GM12878 (cell line): ENCODE data around the gene NFKBIE. TPM values are rescaled to one million over a fixed set of nuclear protein-coding genes. Genes with fewer than 3 reads are reported as not detected.

Source experiments
- ATAC-seq: fragments of 200-7000 bp; cut with Tn5 transposase; 3 replicates; pipeline ENCODE4 v1.9.1; 2020; ENCODE audit warnings: mild to moderate bottlenecking, moderate library complexity
- BruUV-seq: library from RNA; stranded (reverse); fragments of 400-500 nt; replicated peaks from 2 replicates; lab custom pipeline; 2021; lab: Mats Ljungman, UMichigan
- CTCF ChIA-PET: fragments of 300-600 bp; sonication (Branson Sonifier 250); formaldehyde crosslinking; extraction: SDS; loops from one replicate; lab custom pipeline; 2021; ENCODE audit warnings: inconsistent platforms; lab: Yijun Ruan, JAX
- POLR2A ChIA-PET: fragments of 350-600 bp; formaldehyde crosslinking; extraction: SDS; loops from one replicate; lab custom pipeline; 2021; ENCODE audit warnings: inconsistent platforms; lab: Charles Lee
- RAD21 ChIA-PET: fragments of 300-600 bp; sonication (Branson Sonifier 250); formaldehyde crosslinking; loops from one replicate; lab custom pipeline; 2023; ENCODE audit warnings: antibody characterized with exemption; ENCODE audit not compliant: unreplicated experiment; lab: Charles Lee
- SMC1A ChIA-PET: fragments of 300-600 bp; sonication (Branson Sonifier 250); formaldehyde crosslinking; loops from one replicate; lab custom pipeline; 2023; ENCODE audit not compliant: unreplicated experiment, uncharacterized antibody; lab: Charles Lee
- DNase-seq: peaks from one replicate; pipeline ENCODE4 v3.0.0-alpha.2; 2011; ENCODE audit warnings: low read depth, low spot score
- FAIRE-seq: peaks from 3 replicates; lab custom pipeline; 2011; peaks lifted over from hg19 to GRCh38; lab: Jason Lieb, UNC
- H2AFZ ChIP-seq: 2 replicates; pipeline ENCODE4 v1.6.0; 2011; ENCODE audit warnings: low read depth, low read length, control low read depth; ENCODE audit not compliant: control insufficient read depth
- H3K27ac ChIP-seq: 2 replicates; pipeline ENCODE4 v1.5.1; 2011; ENCODE audit warnings: control low read depth; ENCODE audit not compliant: control insufficient read depth, insufficient read depth
- H3K27me3 ChIP-seq, 2 experiments: replicated peaks in 1 of 2; 2 replicates each; pipeline versions ENCODE4 v1.6.0 to v1.6.1; 2011; ENCODE audit warnings: low read length in 1 of 2; ENCODE audit not compliant: control insufficient read depth in 2 of 2, insufficient read depth in 2 of 2
- H3K36me3 ChIP-seq, 2 experiments: 2 replicates each; pipeline ENCODE4 v1.5.1; 2011; ENCODE audit warnings: low read length in 1 of 2; ENCODE audit not compliant: control insufficient read depth in 2 of 2, insufficient read depth in 2 of 2
- H3K4me1 ChIP-seq: 2 replicates; pipeline ENCODE4 v1.6.1; 2011; ENCODE audit warnings: mild to moderate bottlenecking, low read length, moderate library complexity, mixed read lengths; ENCODE audit not compliant: control insufficient read depth, insufficient read depth
- H3K4me2 ChIP-seq: 2 replicates; pipeline ENCODE4 v1.6.0; 2011; ENCODE audit warnings: control low read depth; ENCODE audit not compliant: control insufficient read depth, insufficient read depth
- H3K4me3 ChIP-seq: fragments of 200-600 bp; sonication (generic); 2 replicates; pipeline ENCODE4 v1.5.1; 2016
- H3K79me2 ChIP-seq: 2 replicates; pipeline ENCODE4 v1.6.0; 2011; ENCODE audit warnings: low read length; ENCODE audit not compliant: control insufficient read depth, insufficient read depth
- H3K9ac ChIP-seq: 2 replicates; pipeline ENCODE4 v1.8.0; 2011; ENCODE audit warnings: low read length, control low read depth, mixed read lengths; ENCODE audit not compliant: control insufficient read depth, insufficient read depth
- H3K9me3 ChIP-seq: replicated peaks from 3 replicates; pipeline ENCODE4 v1.5.1; 2011; ENCODE audit warnings: mild to moderate bottlenecking, low read length; ENCODE audit not compliant: control insufficient read depth, insufficient read depth
- H4K20me1 ChIP-seq: 2 replicates; pipeline ENCODE4 v1.6.0; 2011; ENCODE audit not compliant: control insufficient read depth, insufficient read depth
- ATF3 ChIP-seq: IDR thresholded peaks from 2 replicates; pipeline ENCODE4 v1.6.1; 2011; ENCODE audit warnings: low read depth, mild to moderate bottlenecking, low read length, moderate library complexity, borderline replicate concordance; ENCODE audit errors: extremely low read depth
- CTCF ChIP-seq, 3 experiments: IDR thresholded peaks in 2 of 3; conservative IDR thresholded peaks in 1 of 3; 2 replicates each; pipeline ENCODE4 v1.5.1; 2011; ENCODE audit warnings: low read depth in 3 of 3, low read length in 3 of 3, mild to moderate bottlenecking in 3 of 3, control low read depth in 2 of 3, moderate library complexity in 2 of 3, inconsistent platforms in 1 of 3, mixed read lengths in 1 of 3; ENCODE audit not compliant: control insufficient read depth in 2 of 3, insufficient read depth in 1 of 3; ENCODE audit errors: extremely low read depth in 1 of 3
- E2F8 ChIP-seq: fragments of 450-650 bp; IDR thresholded peaks from 2 replicates; pipeline ENCODE4 v1.6.1; 2018; ENCODE audit warnings: mild to moderate bottlenecking, low read depth, moderate library complexity; ENCODE audit not compliant: partially characterized antibody
- FOXK2 ChIP-seq: fragments of 450-650 bp; IDR thresholded peaks from 2 replicates; pipeline ENCODE4 v1.6.1; 2017; ENCODE audit warnings: mild to moderate bottlenecking, moderate library complexity
- KLF5 ChIP-seq: fragments of 450-650 bp; IDR thresholded peaks from 2 replicates; pipeline ENCODE4 v1.6.1; 2014; ENCODE audit warnings: mild to moderate bottlenecking; ENCODE audit not compliant: partially characterized antibody
- MTA2 ChIP-seq: fragments of 450-650 bp; IDR thresholded peaks from 2 replicates; pipeline ENCODE4 v1.6.1; 2016; ENCODE audit warnings: low read depth, mild to moderate bottlenecking, moderate library complexity
- PKNOX1 ChIP-seq: fragments of 450-650 bp; IDR thresholded peaks from 2 replicates; pipeline ENCODE4 v1.6.1; 2016; ENCODE audit warnings: mild to moderate bottlenecking
- POLR2A ChIP-seq: IDR thresholded peaks from 2 replicates; pipeline ENCODE4 v1.6.1; 2011; ENCODE audit warnings: low read depth, mild to moderate bottlenecking, low read length
- POLR2AphosphoS5 ChIP-seq: IDR thresholded peaks from 2 replicates; pipeline ENCODE4 v1.6.1; 2011; ENCODE audit warnings: mild to moderate bottlenecking, low read length, inconsistent platforms
- POU2F2 ChIP-seq: IDR thresholded peaks from 3 replicates; pipeline ENCODE4 v1.6.1; 2011; ENCODE audit warnings: low read depth, mild to moderate bottlenecking, low read length, borderline replicate concordance
- RB1 ChIP-seq: fragments of 450-650 bp; formaldehyde crosslinking; IDR thresholded peaks from 2 replicates; pipeline ENCODE4 v1.6.1; 2017; ENCODE audit warnings: mild to moderate bottlenecking, borderline replicate concordance
- RFX5 ChIP-seq: IDR thresholded peaks from 2 replicates; pipeline ENCODE4 v1.6.1; 2011; ENCODE audit warnings: low read depth, low read length, improper control_type of control experiment
- STAT3 ChIP-seq: IDR thresholded peaks from 2 replicates; pipeline ENCODE4 v1.6.1; 2011; ENCODE audit warnings: low read depth, low read length, improper control_type of control experiment
- WRNIP1 ChIP-seq: IDR thresholded peaks from 2 replicates; pipeline ENCODE4 v1.6.1; 2011; ENCODE audit warnings: low read depth, low read length, improper control_type of control experiment, borderline replicate concordance
- YBX1 ChIP-seq: fragments of 450-650 bp; IDR thresholded peaks from 2 replicates; pipeline ENCODE4 v1.6.1; 2016; ENCODE audit warnings: antibody characterized with exemption
- ZBED1 ChIP-seq: IDR thresholded peaks from 2 replicates; pipeline ENCODE4 v1.6.1; 2016; ENCODE audit warnings: borderline replicate concordance
- ZBTB33 ChIP-seq: fragments of 450-650 bp; IDR thresholded peaks from 2 replicates; pipeline ENCODE4 v1.6.1; 2017; ENCODE audit warnings: mild to moderate bottlenecking
- WGBS: methylation state at CpG from one replicate; pipeline ENCODE4 v1.1.6; 2016; ENCODE audit warnings: low lambda C conversion rate; ENCODE audit not compliant: insufficient replicate concordance, insufficient coverage; ENCODE audit errors: missing lambda C conversion rate; 5-methylcytosine and 5-hydroxymethylcytosine counted together
- in situ Hi-C: fragments of 300-500 bp; cut with MboI; formaldehyde crosslinking; loops from 9 replicates; pipeline ENCODE4 v1.14.3; 2018; ENCODE audit warnings: mixed read lengths
- intact Hi-C: fragments of 100-400 bp; cut with micrococcal nuclease; formaldehyde crosslinking; loops from one replicate; pipeline ENCODE4 v1.14.2; 2022; ENCODE audit not compliant: unreplicated experiment
- polyA plus RNA-seq, 11 experiments: library from polyadenylated mRNA; depleted of rRNA in 4 of 11; unstranded in 6 of 11; stranded (reverse) in 5 of 11; fragments of >200 nt; fragmentation: Nextera tagmentation in 4 of 11; fragmentation: Illumina TruSeq in 1 of 11; extraction: Ambion mirVana in 4 of 11; extraction: Trizol in 1 of 11; gene quantifications; 1 replicate in 1 of 11; 2 replicates in 10 of 11; pipeline versions ENCODE4 v1.2.1 to v1.2.3, GENCODE V29; 2011 to 2016; ENCODE audit warnings: inconsistent platforms in 2 of 11, missing spikeins in 2 of 11, low read depth in 1 of 11
- total RNA-seq, 4 experiments: library from RNA; depleted of rRNA in 3 of 4; stranded (reverse); fragments of >200 nt in 3 of 4; fragmentation: Illumina TruSeq in 1 of 4; extraction: Trizol in 1 of 4; gene quantifications; 2 replicates each; pipeline versions ENCODE4 v1.2.1 to v1.2.3, GENCODE V29; 2013 to 2021

Gene NFKBIE
- total and polyA plus RNA-seq, 10 of the 15 experiments (the other 5 are each of a cell fraction or from before 2014, with no cell fraction given): 10.4 to 106 (median 38.8) TPM

GRCh38 chr6:44228031-44228430, 37.3 kb downstream of the NFKBIE start:
- ATAC-seq: no peak
- RAD21 ChIA-PET: interaction anchor here (1.0 to 1.7 kb wide), 2 partner anchors 14 to 52 kb away, joined by 3 to 4 read pairs; no protein-coding TSS in a partner anchor
- Histone ChIP-seq H2AFZ (no peak overlapping the region), H3K4me3 (no peak overlapping the region)
- TF ChIP-seq STAT3 (no peak), E2F8 (no peak), POLR2A (no peak), ATF3 (no peak), CTCF (IDR thresholded peaks at IDR 0.05 in 2 of 3, conservative IDR thresholded peaks at IDR 0.05 in 1 of 3; ENCODE audit: control insufficient read depth in 2 of 3, extremely low read depth in 1 of 3, insufficient read depth in 1 of 3, low read depth in 3 of 3, low read length in 3 of 3) (no peak), POU2F2 (no peak), YBX1 (no peak), RB1 (no peak), MTA2 (no peak), ZBED1 (no peak), ZBTB33 (no peak), POLR2AphosphoS5 (no peak), PKNOX1 (no peak), WRNIP1 (no peak), RFX5 (no peak), KLF5 (no peak), FOXK2 (no peak)
- TF ChIP-seq, all 136 proteins: peak for 0
- no TSS peak for BruUV-seq
- H3K4me1 ChIP-seq: peaks cover 13% of the 10 kb centered on the region
- H3K4me2 ChIP-seq: no peak overlapping the region
- H3K79me2 ChIP-seq: peaks cover 31% of the 10 kb centered on the region
- in situ Hi-C loops (no loop called here), intact Hi-C loops (no loop called here)
- no peaks in the 10 kb centered on the region for H3K9me3 ChIP-seq
- H3K27ac ChIP-seq: no peak overlapping the region
- no peaks in the 10 kb centered on the region for H4K20me1 ChIP-seq
- WGBS: 97% methylated on average over 6 of the region's 6 CpGs
- SMC1A ChIA-PET: interaction anchor here (0.8 to 2.3 kb wide), 5 partner anchors 8 to 65 kb away, joined by 3 to 6 read pairs (median 4); no protein-coding TSS in a partner anchor
- peaks cover 4 to 14% of the 10 kb centered on the region in 2 experiments; a peak in 3 of 4 replicates for H3K36me3 ChIP-seq
- DNase-seq: no peak
- CTCF ChIA-PET: interaction anchor here (0.7 to 6.0 kb wide), 5 partner anchors 9 to 54 kb away, joined by 3 to 39 read pairs (median 4); partner anchors contain the start of gene HSP90AB1
- POLR2A ChIA-PET: interaction anchor here (0.6 kb wide), 2 partner anchors 13 to 699 kb away, joined by 3 read pairs; no protein-coding TSS in a partner anchor
- no peaks in the 10 kb centered on the region for H3K27me3 ChIP-seq
- no peak for FAIRE-seq
- H3K9ac ChIP-seq: no peak overlapping the region
